Naive thymus-derived CD4-positive, alpha-beta T cell (primary cell): ENCODE measurements around the gene KLHL30. TPM values are rescaled to one million over a fixed set of nuclear protein-coding genes. Genes with fewer than 3 reads are reported as not detected.
A peak's percentile ranks its signal among the peaks of the same experiment; 100 is the strongest.

ENCODE experiments used
- ATAC-seq: fragments of 150-1000 bp; cut with Tn5 transposase; 2 replicates; pipeline ENCODE4 v1.10.0; 2021; ENCODE audit warnings: mild to moderate bottlenecking, moderate library complexity
- CTCF ChIA-PET: fragments of 350-600 bp; sonication (Branson Sonifier 250); formaldehyde crosslinking; loops from one replicate; lab custom pipeline; 2021; ENCODE audit warnings: antibody characterized with exemption; lab: Charles Lee
- POLR2A ChIA-PET: fragments of 350-600 bp; sonication (Branson Sonifier 250); formaldehyde crosslinking; loops from one replicate; lab custom pipeline; 2021; ENCODE audit warnings: antibody characterized with exemption, inconsistent platforms; lab: Charles Lee
- DNase-seq, 9 donors: peaks; one replicate each; pipeline versions ENCODE4 v3.0.0 to v3.0.0-alpha.2; 2020 to 2022; ENCODE audit warnings: mixed read lengths in 1 of 9
- H3K27ac ChIP-seq: one replicate; pipeline ENCODE4 v1.7.0; 2013; ENCODE audit warnings: mild to moderate bottlenecking, low read depth, low read length, moderate library complexity
- H3K27me3 ChIP-seq, 2 donors: one replicate each; pipeline ENCODE4 v1.7.0; 2013; ENCODE audit warnings: low read length in 2 of 2, mild to moderate bottlenecking in 2 of 2, moderate library complexity in 2 of 2; ENCODE audit not compliant: control insufficient read depth in 2 of 2, insufficient read depth in 2 of 2
- H3K36me3 ChIP-seq, 3 experiments: 1 replicate in 2 of 3; 2 replicates in 1 of 3; pipeline ENCODE4 v1.7.0; 2013; ENCODE audit warnings: low read length in 3 of 3, mild to moderate bottlenecking in 3 of 3, moderate library complexity in 1 of 3; ENCODE audit not compliant: insufficient read depth in 3 of 3, control insufficient read depth in 2 of 3
- H3K4me1 ChIP-seq, 2 donors: one replicate each; pipeline ENCODE4 v1.7.0; 2013; ENCODE audit warnings: low read length in 2 of 2, mild to moderate bottlenecking in 2 of 2, moderate library complexity in 1 of 2; ENCODE audit not compliant: control insufficient read depth in 2 of 2, insufficient read depth in 2 of 2
- H3K4me3 ChIP-seq: 2 replicates; pipeline ENCODE4 v1.7.0; 2013; ENCODE audit warnings: mild to moderate bottlenecking, low read length
- H3K9me3 ChIP-seq, 3 experiments: 1 replicate in 2 of 3; 2 replicates in 1 of 3; pipeline ENCODE4 v1.7.0; 2013; ENCODE audit warnings: low read length in 3 of 3; ENCODE audit not compliant: control insufficient read depth in 2 of 3
- H3K27ac Mint-ChIP-seq, 9 donors: one replicate each; pipeline ENCODE4 v1.8.0; 2020 to 2022; ENCODE audit warnings: mixed read lengths in 9 of 9, mild to moderate bottlenecking in 8 of 9, moderate library complexity in 5 of 9, inconsistent platforms in 2 of 9
- H3K27me3 Mint-ChIP-seq, 5 donors: one replicate each; pipeline ENCODE4 v1.8.0; 2021 to 2022; ENCODE audit warnings: mixed read lengths in 5 of 5, mild to moderate bottlenecking in 1 of 5
- H3K36me3 Mint-ChIP-seq, 5 donors: one replicate each; pipeline ENCODE4 v1.8.0; 2020 to 2022; ENCODE audit warnings: mixed read lengths in 5 of 5, mild to moderate bottlenecking in 3 of 5, inconsistent platforms in 1 of 5
- H3K4me1 Mint-ChIP-seq, 7 donors: one replicate each; pipeline ENCODE4 v1.8.0; 2020 to 2022; ENCODE audit warnings: mixed read lengths in 7 of 7, mild to moderate bottlenecking in 3 of 7, inconsistent platforms in 1 of 7
- H3K4me3 Mint-ChIP-seq, 10 donors: one replicate each; pipeline ENCODE4 v1.8.0; 2020 to 2022; ENCODE audit warnings: mild to moderate bottlenecking in 10 of 10, mixed read lengths in 10 of 10, moderate library complexity in 6 of 10, inconsistent platforms in 2 of 10
- H3K9me3 Mint-ChIP-seq, 11 donors: one replicate each; pipeline ENCODE4 v1.8.0; 2020 to 2022; ENCODE audit warnings: mixed read lengths in 11 of 11, mild to moderate bottlenecking in 4 of 11, inconsistent platforms in 1 of 11, moderate library complexity in 1 of 11
- intact Hi-C, 2 donors: fragments of 100-400 bp; cut with micrococcal nuclease; formaldehyde crosslinking; loops; one replicate each; pipeline ENCODE4 v1.15.1; 2023
- polyA plus RNA-seq, 2 donors: library from polyadenylated mRNA; unstranded; fragments of 300-500 nt; fragmentation: Illumina TruSeq; gene quantifications; one replicate each; pipeline ENCODE4 v1.2.3, GENCODE V29; 2021
- total RNA-seq, 6 experiments: library from RNA in 5 of 6; stranded (reverse) in 5 of 6; gene quantifications; 1 replicate in 5 of 6; 2 replicates in 1 of 6; pipeline ENCODE4 v1.2.3 and lab custom pipeline; 2021 to 2026

KLHL30 gene
- total and polyA plus RNA-seq, 7 experiments from 2014 or later, result not detected

- no peak overlapping the region for H3K4me3 Mint-ChIP-seq
- intact Hi-C loops, result no loop called here
- no peaks in the 10 kb centered on the region for H3K9me3 Mint-ChIP-seq
- H3K27me3 Mint-ChIP-seq, result no peaks in the 10 kb centered on the region
- no peaks in the 10 kb centered on the region for H3K4me1 ChIP-seq
- no peaks in the 10 kb centered on the region for H3K27me3 ChIP-seq
- H3K4me1 Mint-ChIP-seq, result no peaks in the 10 kb centered on the region
- POLR2A ChIA-PET, result no interaction called here
- no peaks in the 10 kb centered on the region for H3K36me3 ChIP-seq
- no peak overlapping the region for H3K27ac ChIP-seq
- CTCF ChIA-PET, result no interaction called here
- DNase-seq, result no peak
- peak overlapping the region in 2 of 9 donors; percentile 38 to 46 for H3K27ac Mint-ChIP-seq
- H3K9me3 ChIP-seq, result no peaks in the 10 kb centered on the region
- no peak overlapping the region for H3K4me3 ChIP-seq
- no peak for ATAC-seq
- H3K36me3 Mint-ChIP-seq, result no peaks in the 10 kb centered on the region
Observed at GRCh38 chr2:238133499-238134392, 4.7 kb upstream of the KLHL30 start.

- no peaks in the 10 kb centered on the region for H3K27me3 ChIP-seq
- POLR2A ChIA-PET, result no interaction called here
- Mint-ChIP-seq H3K27ac (no peak overlapping the region), H3K9me3 (no peaks in the 10 kb centered on the region), H3K36me3 (no peaks in the 10 kb centered on the region), H3K27me3 (no peaks in the 10 kb centered on the region), H3K4me1 (no peaks in the 10 kb centered on the region), H3K4me3 (no peak overlapping the region)
- no peak overlapping the region for H3K27ac ChIP-seq
- H3K4me1 ChIP-seq, result no peaks in the 10 kb centered on the region
- no peak for DNase-seq
- ATAC-seq, result no peak
- no peaks in the 10 kb centered on the region for H3K36me3 ChIP-seq
- CTCF ChIA-PET, result interaction anchor here (0.7 kb wide), 1 partner anchor 67 kb away, joined by 3 read pairs; no protein-coding TSS in a partner anchor
- no peaks in the 10 kb centered on the region for H3K9me3 ChIP-seq
- intact Hi-C loops, result no loop called here
- no peak overlapping the region for H3K4me3 ChIP-seq
Observed at GRCh38 chr2:238134393-238134785, 4.1 kb upstream of the KLHL30 start.

GRCh38 chr2:238135601-238136150 lies 2.8 kb upstream of the KLHL30 start:
- H3K36me3 Mint-ChIP-seq, result no peaks in the 10 kb centered on the region

GRCh38 chr2:238136820-238137537 lies 1.5 kb upstream of the KLHL30 start:
- H3K27ac Mint-ChIP-seq, result no peak overlapping the region
- no peaks in the 10 kb centered on the region for H3K36me3 Mint-ChIP-seq
- no peaks in the 10 kb centered on the region for H3K9me3 Mint-ChIP-seq
- ChIA-PET CTCF (no interaction called here), POLR2A (interaction anchor here (0.5 kb wide), 1 partner anchor 221 kb away, joined by 3 read pairs; no protein-coding TSS in a partner anchor)
- Histone ChIP-seq H3K4me1 (peaks cover 0 to 6% of the 10 kb centered on the region in 2 donors), H3K36me3 (no peaks in the 10 kb centered on the region), H3K4me3 (no peak overlapping the region), H3K9me3 (no peaks in the 10 kb centered on the region), H3K27me3 (no peaks in the 10 kb centered on the region), H3K27ac (no peak overlapping the region)
- H3K4me1 Mint-ChIP-seq, result peaks cover 0 to 8% (median 6%) of the 10 kb centered on the region in 7 donors
- no peaks in the 10 kb centered on the region for H3K27me3 Mint-ChIP-seq
- H3K4me3 Mint-ChIP-seq, result no peak overlapping the region
- DNase-seq (no peak), ATAC-seq (peak; percentile 47)
- intact Hi-C loops, result loop anchor here in 1 of 2 donors (5.0 kb wide), 1 partner anchor 280 kb away; the partner anchor contains the start of gene RAMP1

More at GRCh38 chr2:238135601-238136150, 2.8 kb upstream of the KLHL30 start:
- Mint-ChIP-seq H3K27ac (no peak overlapping the region), H3K4me1 (no peaks in the 10 kb centered on the region), H3K9me3 (no peaks in the 10 kb centered on the region), H3K4me3 (no peak overlapping the region), H3K27me3 (no peaks in the 10 kb centered on the region)
- Histone ChIP-seq H3K36me3 (no peaks in the 10 kb centered on the region), H3K4me1 (no peaks in the 10 kb centered on the region), H3K27me3 (no peaks in the 10 kb centered on the region), H3K4me3 (no peak overlapping the region), H3K9me3 (no peaks in the 10 kb centered on the region), H3K27ac (no peak overlapping the region)
- ChIA-PET CTCF (interaction anchor here (0.8 kb wide), 1 partner anchor 170 kb away, joined by 3 read pairs; no protein-coding TSS in a partner anchor), POLR2A (no interaction called here)
- intact Hi-C loops, result loop anchor here in 1 of 2 donors (5.0 kb wide), 1 partner anchor 278 kb away; the partner anchor contains the start of gene RAMP1
- no peak for DNase-seq
- ATAC-seq, result no peak

GRCh38 chr2:238137885-238138284 lies 583 bp upstream of the KLHL30 start:
- H3K36me3 ChIP-seq, result no peaks in the 10 kb centered on the region
- intact Hi-C loops, result loop anchor here in 1 of 2 donors (5.0 kb wide), 1 partner anchor 281 kb away; the partner anchor contains the start of gene RAMP1
- H3K4me1 Mint-ChIP-seq, result peaks cover 0 to 8% (median 7%) of the 10 kb centered on the region in 7 donors
- H3K9me3 ChIP-seq, result no peaks in the 10 kb centered on the region
- no peaks in the 10 kb centered on the region for H3K27me3 ChIP-seq
- H3K9me3 Mint-ChIP-seq, result no peaks in the 10 kb centered on the region
- no peak overlapping the region for H3K4me3 ChIP-seq
- ATAC-seq (no peak), DNase-seq (no peak)
- H3K4me1 ChIP-seq, result peaks cover 0 to 6% of the 10 kb centered on the region in 2 donors
- H3K27ac Mint-ChIP-seq, result no peak overlapping the region
- no peaks in the 10 kb centered on the region for H3K27me3 Mint-ChIP-seq
- no peak overlapping the region for H3K4me3 Mint-ChIP-seq
- ChIA-PET POLR2A (no interaction called here), CTCF (no interaction called here)
- no peak overlapping the region for H3K27ac ChIP-seq
- H3K36me3 Mint-ChIP-seq, result no peaks in the 10 kb centered on the region

- Histone ChIP-seq H3K9me3 (no peaks in the 10 kb centered on the region), H3K27ac (no peak overlapping the region), H3K4me3 (no peak overlapping the region), H3K36me3 (no peaks in the 10 kb centered on the region), H3K27me3 (no peaks in the 10 kb centered on the region), H3K4me1 (peaks cover 0 to 6% of the 10 kb centered on the region in 2 donors)
- ChIA-PET POLR2A (interaction anchor here (0.6 kb wide), 1 partner anchor 196 kb away, joined by 3 read pairs; no protein-coding TSS in a partner anchor), CTCF (no interaction called here)
- DNase-seq (peak in 3 of 9 donors; percentile 15 to 62 (median 22)), ATAC-seq (no peak)
- Mint-ChIP-seq H3K9me3 (peaks cover 0 to 1% (median 0%) of the 10 kb centered on the region in 11 donors), H3K27me3 (no peaks in the 10 kb centered on the region), H3K4me1 (peaks cover 0 to 8% (median 7%) of the 10 kb centered on the region in 7 donors), H3K27ac (no peak overlapping the region), H3K36me3 (no peaks in the 10 kb centered on the region), H3K4me3 (no peak overlapping the region)
- intact Hi-C loops, result loop anchor here in 1 of 2 donors (5.0 kb wide), 1 partner anchor 282 kb away; the partner anchor contains the start of gene RAMP1
Observed at GRCh38 chr2:238139196-238140039, 950 bp downstream of the KLHL30 start.
